ENCODE results near the gene DEFB129.

- TF ChIP-seq CTCF (IDR thresholded peaks at IDR 0.05) (no peak), POLR2A (IDR thresholded peaks at IDR 0.05) (no peak)
Observed at GRCh38 chr20:237929-238328, 10.9 kb downstream of the DEFB129 start.
